Upper lobe of left lung (tissue), 6 donors: Measurements from ENCODE around the gene KLHDC10. TPM values are rescaled to one million over a fixed set of nuclear protein-coding genes. Genes with fewer than 3 reads are reported as not detected.
"Not testable (repeated sequence)": the region's sequence is repeated elsewhere in the genome, so short reads cannot be mapped to it uniquely, and the experiment has no call there.

Experiments used
- ATAC-seq, 2 donors: fragments of 200-7000 bp; cut with Tn5 transposase; one replicate each; pipeline ENCODE4 v1.9.1; 2022; ENCODE audit warnings: mild to moderate bottlenecking in 2 of 2, moderate library complexity in 2 of 2; ENCODE audit not compliant: low FRiP score in 2 of 2
- DNase-seq, 2 donors: peaks; one replicate each; pipeline ENCODE4 v3.0.0-alpha.2; 2019 to 2020
- H3K27ac ChIP-seq, 4 donors: fragments of 200-600 bp; sonication (generic); one replicate each; pipeline ENCODE4 v1.5.1; 2016 to 2019
- H3K27me3 ChIP-seq, 4 donors: fragments of 200-600 bp; sonication (generic); one replicate each; pipeline ENCODE4 v1.5.1; 2017 to 2019
- H3K36me3 ChIP-seq, 4 donors: fragments of 200-600 bp; sonication (generic); one replicate each; pipeline ENCODE4 v1.5.1; 2016 to 2019
- H3K4me1 ChIP-seq, 4 donors: fragments of 200-600 bp; sonication (generic); one replicate each; pipeline ENCODE4 v1.5.1; 2018 to 2019
- H3K4me3 ChIP-seq, 4 donors: fragments of 200-600 bp; sonication (generic); one replicate each; pipeline ENCODE4 v1.5.1; 2017 to 2019; ENCODE audit warnings: mild to moderate bottlenecking in 2 of 4, moderate library complexity in 1 of 4
- H3K9me3 ChIP-seq, 4 donors: fragments of 200-600 bp; sonication (generic); one replicate each; pipeline ENCODE4 v1.5.1; 2018 to 2019
- CTCF ChIP-seq, 6 experiments: fragments of 450-650 bp in 4 of 6; fragments of 200-600 bp in 2 of 6; sonication (generic) in 2 of 6; IDR thresholded peaks; one replicate each; pipeline ENCODE4 v1.5.1; 2016 to 2019; ENCODE audit warnings: antibody characterized with exemption in 6 of 6
- EP300 ChIP-seq, 4 donors: sonication (generic); formaldehyde crosslinking; IDR thresholded peaks; one replicate each; pipeline ENCODE4 v1.5.1; 2017; ENCODE audit warnings: antibody characterized with exemption in 4 of 4, control low read depth in 2 of 4
- POLR2A ChIP-seq, 4 donors: fragments of 450-650 bp; IDR thresholded peaks; one replicate each; pipeline ENCODE4 v1.5.1; 2016 to 2017; ENCODE audit warnings: antibody characterized with exemption in 4 of 4, mild to moderate bottlenecking in 2 of 4
- POLR2AphosphoS5 ChIP-seq, 2 donors: sonication (generic); formaldehyde crosslinking; IDR thresholded peaks; one replicate each; pipeline ENCODE4 v1.5.1; 2017; ENCODE audit warnings: antibody characterized with exemption in 2 of 2
- WGBS, 2 donors: methylation state at CpG; one replicate each; pipeline ENCODE4 v1.1.5; 2017 to 2018; 5-methylcytosine and 5-hydroxymethylcytosine counted together
- small RNA-seq, 4 donors: library from RNA; depleted of rRNA; stranded (forward); fragments of <200 nt; gene quantifications; one replicate each; pipeline ENCODE3, GENCODE V24; 2016
- total RNA-seq, 6 donors: library from RNA; depleted of rRNA in 4 of 6; stranded (reverse); fragments of >200 nt in 4 of 6; gene quantifications; one replicate each; pipeline versions ENCODE4 v1.1.0 to v1.2.1, GENCODE V29; 2016 to 2021
- donor health status: DM: no; HTN: no; CAD: no; lungs with moderate emphysema.
- donor health status: DM: no; HTN: yes; CAD: no; lungs with severe emphysema.

KLHDC10 gene
- total RNA-seq, 6 donors from 2014 or later: 8.8 to 33.9 (median 25.3) TPM

- H3K4me1 ChIP-seq: no peaks in the 10 kb centered on the region
- H3K4me3 ChIP-seq: no peak overlapping the region
- H3K27me3 ChIP-seq: no peaks in the 10 kb centered on the region
- H3K27ac ChIP-seq: no peak overlapping the region
- TF ChIP-seq POLR2A (IDR thresholded peaks at IDR 0.05) (no peak), CTCF (IDR thresholded peaks at IDR 0.05) (no peak), EP300 (IDR thresholded peaks at IDR 0.05) (peak in 1 of 4 donors; percentile 23), POLR2AphosphoS5 (IDR thresholded peaks at IDR 0.05) (no peak)
- no peaks in the 10 kb centered on the region for H3K9me3 ChIP-seq
- ATAC-seq: no peak
- H3K36me3 ChIP-seq: peaks cover 5 to 67% (median 17%) of the 10 kb centered on the region in 4 donors
- DNase-seq: no peak
- 83 to 92% methylated on average over 9 of the region's 9 CpGs for WGBS, 2 donors
These were observed 110.4 kb downstream of the KLHDC10 start for GRCh38 chr7:130180571-130181262.

GRCh38 chr7:130181263-130181605 is 110.9 kb downstream of the KLHDC10 start:
- DNase-seq: no peak
- H3K4me1 ChIP-seq: no peaks in the 10 kb centered on the region
- peaks cover 5 to 65% (median 17%) of the 10 kb centered on the region in 4 donors for H3K36me3 ChIP-seq
- H3K27me3 ChIP-seq: no peaks in the 10 kb centered on the region
- H3K27ac ChIP-seq: no peak overlapping the region
- 92 to 97% methylated on average over 2 of the region's 2 CpGs for WGBS, 2 donors
- TF ChIP-seq POLR2A (IDR thresholded peaks at IDR 0.05): no peak
- no peak for TF ChIP-seq CTCF (IDR thresholded peaks at IDR 0.05)
- no peak for TF ChIP-seq EP300 (IDR thresholded peaks at IDR 0.05)
- no peak for TF ChIP-seq POLR2AphosphoS5 (IDR thresholded peaks at IDR 0.05)
- H3K4me3 ChIP-seq: no peak overlapping the region
- no peak for ATAC-seq
- H3K9me3 ChIP-seq: no peaks in the 10 kb centered on the region

GRCh38 chr7:130182990-130183389 is 112.7 kb downstream of the KLHDC10 start:
- no peak for DNase-seq
- WGBS, 2 donors: 73 to 88% methylated on average over 2 of the region's 2 CpGs
- Histone ChIP-seq H3K36me3 (peaks cover 3 to 61% (median 17%) of the 10 kb centered on the region in 4 donors), H3K9me3 (no peaks in the 10 kb centered on the region), H3K4me3 (no peak overlapping the region), H3K4me1 (no peaks in the 10 kb centered on the region), H3K27me3 (no peaks in the 10 kb centered on the region), H3K27ac (no peak overlapping the region)
- TF ChIP-seq EP300 (IDR thresholded peaks at IDR 0.05) (no peak), POLR2AphosphoS5 (IDR thresholded peaks at IDR 0.05) (no peak), CTCF (IDR thresholded peaks at IDR 0.05) (no peak), POLR2A (IDR thresholded peaks at IDR 0.05) (no peak)
- no peak for ATAC-seq

- not testable (repeated sequence) for H3K4me3 ChIP-seq, H3K9me3 ChIP-seq, H3K4me1 ChIP-seq, DNase-seq, ATAC-seq, H3K27ac ChIP-seq, H3K27me3 ChIP-seq
- 88 to 98% methylated on average over 5 of the region's 5 CpGs for WGBS, 2 donors
- H3K36me3 ChIP-seq: peaks cover 3 to 62% (median 17%) of the 10 kb centered on the region in 4 donors
These were observed 114.0 kb downstream of the KLHDC10 start for GRCh38 chr7:130184349-130184748.

Small RNA genes within 50 kb of the gene (small RNA-seq; reads per million reads assigned to genes)
- 0 reads per million in 4 donors for gene RNA5SP245

Other genes starting within 250 kb of the KLHDC10 start
- gene UBE2H, start 117.6 kb upstream of the KLHDC10 start, total RNA-seq: 100 to 1,000 TPM in 1 of 6 donors, 10 to 100 TPM in 5; 60.5 to 138 (median 65.4) TPM
- gene ZC3HC1, start 19.2 kb upstream of the KLHDC10 start, total RNA-seq: 10 to 100 TPM in 3 of 6 donors, 1 to 10 TPM in 3; 6.4 to 15.1 (median 10.6) TPM
- gene TMEM209, start 134.9 kb downstream of the KLHDC10 start, total RNA-seq: 10 to 100 TPM in 5 of 6 donors, 1 to 10 TPM in 1; 6.2 to 23.3 (median 14.7) TPM
- not detected for gene SSMEM1, start 137.3 kb downstream of the KLHDC10 start, total RNA-seq
- gene CPA2, start 196.3 kb downstream of the KLHDC10 start, total RNA-seq: 1 to 10 TPM in 2 of 6 donors, not detected in 4; 1.1 to 2.8 TPM
- under 1 TPM in 2 of 6 donors, not detected in 4; 0.20 to 0.34 TPM for gene CPA4, start 222.6 kb downstream of the KLHDC10 start, total RNA-seq